Gastrocnemius medialis (tissue), 4 donors: Measurements from ENCODE around the gene PRR36.

ENCODE experiments used
- POLR2A ChIP-seq, 2 donors: fragments of 450-650 bp; IDR thresholded peaks; one replicate each; pipeline ENCODE4 v1.6.1; 2017; ENCODE audit warnings: antibody characterized with exemption in 2 of 2, mild to moderate bottlenecking in 2 of 2, moderate library complexity in 2 of 2
- TF ChIP-seq, protein P1 (sequence below), 5 experiments: fragments of 450-650 bp in 3 of 5; fragments of 200-600 bp in 2 of 5; sonication (generic) in 2 of 5; IDR thresholded peaks in 4 of 5; conservative IDR thresholded peaks in 1 of 5; 1 replicate in 4 of 5; 2 replicates in 1 of 5; pipeline ENCODE4 v1.5.1; 2016 to 2019; ENCODE audit warnings: antibody characterized with exemption in 5 of 5, mild to moderate bottlenecking in 3 of 5, moderate library complexity in 3 of 5

DNA sequence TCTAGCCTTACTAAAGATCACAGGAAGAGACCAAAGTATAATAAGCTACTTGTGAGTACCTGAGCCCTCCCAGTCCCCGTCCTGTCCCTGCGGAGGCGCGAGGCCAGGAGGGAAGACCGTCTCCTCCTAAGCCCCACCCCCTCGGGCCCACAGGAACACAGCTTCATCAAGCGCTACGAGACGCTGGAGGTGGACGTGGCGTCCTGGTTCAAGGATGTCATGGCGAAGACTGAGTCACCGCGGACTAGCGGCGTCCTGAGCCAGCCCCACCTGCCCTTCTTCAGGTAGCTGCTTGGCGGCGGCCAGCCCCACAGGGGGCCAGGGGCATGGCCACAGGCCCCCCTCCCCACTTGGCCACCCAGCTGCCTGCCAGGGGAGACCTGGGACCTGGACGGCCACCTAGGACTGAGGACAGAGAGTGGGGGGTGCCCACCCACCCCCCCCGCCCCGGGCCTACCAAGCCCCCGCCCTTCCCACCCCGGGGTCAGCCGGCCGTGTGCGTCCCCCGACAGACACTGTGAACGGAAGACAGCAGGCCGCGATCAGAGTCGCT lies 38.0 kb upstream of the PRR36 start:
- TF ChIP-seq POLR2A (IDR thresholded peaks at IDR 0.05): no peak
- TF ChIP-seq, protein P1, sequence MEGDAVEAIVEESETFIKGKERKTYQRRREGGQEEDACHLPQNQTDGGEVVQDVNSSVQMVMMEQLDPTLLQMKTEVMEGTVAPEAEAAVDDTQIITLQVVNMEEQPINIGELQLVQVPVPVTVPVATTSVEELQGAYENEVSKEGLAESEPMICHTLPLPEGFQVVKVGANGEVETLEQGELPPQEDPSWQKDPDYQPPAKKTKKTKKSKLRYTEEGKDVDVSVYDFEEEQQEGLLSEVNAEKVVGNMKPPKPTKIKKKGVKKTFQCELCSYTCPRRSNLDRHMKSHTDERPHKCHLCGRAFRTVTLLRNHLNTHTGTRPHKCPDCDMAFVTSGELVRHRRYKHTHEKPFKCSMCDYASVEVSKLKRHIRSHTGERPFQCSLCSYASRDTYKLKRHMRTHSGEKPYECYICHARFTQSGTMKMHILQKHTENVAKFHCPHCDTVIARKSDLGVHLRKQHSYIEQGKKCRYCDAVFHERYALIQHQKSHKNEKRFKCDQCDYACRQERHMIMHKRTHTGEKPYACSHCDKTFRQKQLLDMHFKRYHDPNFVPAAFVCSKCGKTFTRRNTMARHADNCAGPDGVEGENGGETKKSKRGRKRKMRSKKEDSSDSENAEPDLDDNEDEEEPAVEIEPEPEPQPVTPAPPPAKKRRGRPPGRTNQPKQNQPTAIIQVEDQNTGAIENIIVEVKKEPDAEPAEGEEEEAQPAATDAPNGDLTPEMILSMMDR (IDR thresholded peaks at IDR 0.05 in 4 of 5, conservative IDR thresholded peaks at IDR 0.05 in 1 of 5): no peak
